ENCODE results near the gene TOMM20.

The TOMM20 gene

GRCh38 chr1:235067396-235068157, 61.1 kb downstream of the TOMM20 start:
- no peak overlapping the region for H3K4me2 ChIP-seq (ENCODE audit: low read length)
- no peaks in the 10 kb centered on the region for H3K36me3 ChIP-seq (ENCODE audit: control insufficient read depth, low read length)
- no peaks in the 10 kb centered on the region for H3K79me2 ChIP-seq (ENCODE audit: control insufficient read depth, low read length)
- H3K27me3 ChIP-seq (ENCODE audit: control insufficient read depth, low read length) = no peaks in the 10 kb centered on the region
- H3K9me3 ChIP-seq (ENCODE audit: control insufficient read depth, insufficient read depth, low read length) = no peaks in the 10 kb centered on the region
- TF ChIP-seq CTCF (IDR thresholded peaks at IDR 0.05; ENCODE audit: low read depth, low read length, poor library complexity, severe bottlenecking) (no peak), EZH2phosphoT487 (IDR thresholded peaks at IDR 0.05; ENCODE audit: borderline replicate concordance, low read length) (no peak)
- H3K27ac ChIP-seq (ENCODE audit: low read depth, low read length) = no peak overlapping the region
- no peaks in the 10 kb centered on the region for H3F3A ChIP-seq (ENCODE audit: control insufficient read depth, insufficient read depth)
- H4K20me1 ChIP-seq (ENCODE audit: control insufficient read depth, insufficient read depth, low read depth, low read length) = no peaks in the 10 kb centered on the region
- no peak overlapping the region for H3K4me3 ChIP-seq (ENCODE audit: low read length)
- peaks cover 4% of the 10 kb centered on the region for H3K4me1 ChIP-seq (ENCODE audit: control insufficient read depth, low read length)
- no peaks in the 10 kb centered on the region for H3K9me2 ChIP-seq (replicated peaks; ENCODE audit: control insufficient read depth, low read length)

GRCh38 chr1:235063068-235063765, 65.4 kb downstream of the TOMM20 start:
- H3K9me2 ChIP-seq (replicated peaks; ENCODE audit: control insufficient read depth, low read length) = no peaks in the 10 kb centered on the region
- H3K79me2 ChIP-seq (ENCODE audit: control insufficient read depth, low read length) = no peaks in the 10 kb centered on the region
- no peaks in the 10 kb centered on the region for H3F3A ChIP-seq (ENCODE audit: control insufficient read depth, insufficient read depth)
- H4K20me1 ChIP-seq (ENCODE audit: control insufficient read depth, insufficient read depth, low read depth, low read length) = no peaks in the 10 kb centered on the region
- no peak overlapping the region for H3K4me3 ChIP-seq (ENCODE audit: low read length)
- H3K27ac ChIP-seq (ENCODE audit: low read depth, low read length) = no peak overlapping the region
- TF ChIP-seq CTCF (IDR thresholded peaks at IDR 0.05; ENCODE audit: low read depth, low read length, poor library complexity, severe bottlenecking) (no peak), EZH2phosphoT487 (IDR thresholded peaks at IDR 0.05; ENCODE audit: borderline replicate concordance, low read length) (no peak)
- no peak overlapping the region for H3K4me2 ChIP-seq (ENCODE audit: low read length)
- H3K36me3 ChIP-seq (ENCODE audit: control insufficient read depth, low read length) = no peaks in the 10 kb centered on the region
- no peaks in the 10 kb centered on the region for H3K27me3 ChIP-seq (ENCODE audit: control insufficient read depth, low read length)
- no peaks in the 10 kb centered on the region for H3K9me3 ChIP-seq (ENCODE audit: control insufficient read depth, insufficient read depth, low read length)
- peaks cover 4% of the 10 kb centered on the region for H3K4me1 ChIP-seq (ENCODE audit: control insufficient read depth, low read length)

GRCh38 chr1:235060607-235061470, 67.8 kb downstream of the TOMM20 start:
- H3F3A ChIP-seq (ENCODE audit: control insufficient read depth, insufficient read depth) = no peaks in the 10 kb centered on the region
- H4K20me1 ChIP-seq (ENCODE audit: control insufficient read depth, insufficient read depth, low read depth, low read length) = no peaks in the 10 kb centered on the region
- no peak overlapping the region for H3K4me2 ChIP-seq (ENCODE audit: low read length)
- H3K4me1 ChIP-seq (ENCODE audit: control insufficient read depth, low read length) = peaks cover 4% of the 10 kb centered on the region
- no peak for TF ChIP-seq CTCF (IDR thresholded peaks at IDR 0.05; ENCODE audit: low read depth, low read length, poor library complexity, severe bottlenecking)
- no peak for TF ChIP-seq EZH2phosphoT487 (IDR thresholded peaks at IDR 0.05; ENCODE audit: borderline replicate concordance, low read length)
- H3K4me3 ChIP-seq (ENCODE audit: low read length) = no peak overlapping the region
- H3K79me2 ChIP-seq (ENCODE audit: control insufficient read depth, low read length) = no peaks in the 10 kb centered on the region
- no peaks in the 10 kb centered on the region for H3K9me2 ChIP-seq (replicated peaks; ENCODE audit: control insufficient read depth, low read length)
- H3K9me3 ChIP-seq (ENCODE audit: control insufficient read depth, insufficient read depth, low read length) = no peaks in the 10 kb centered on the region
- H3K27me3 ChIP-seq (ENCODE audit: control insufficient read depth, low read length) = no peaks in the 10 kb centered on the region
- no peaks in the 10 kb centered on the region for H3K36me3 ChIP-seq (ENCODE audit: control insufficient read depth, low read length)
- no peak overlapping the region for H3K27ac ChIP-seq (ENCODE audit: low read depth, low read length)

Measured in DOHH2 (cell line).